HG03196 (cell line): ENCODE data around the gene GTPBP1.

Experiments used
- ATAC-seq: cut with Tn5 transposase; IDR thresholded peaks from one replicate; pipeline ENCODE4 v1.9.1; 2021; ENCODE audit not compliant: unreplicated experiment

The GTPBP1 gene

DNA sequence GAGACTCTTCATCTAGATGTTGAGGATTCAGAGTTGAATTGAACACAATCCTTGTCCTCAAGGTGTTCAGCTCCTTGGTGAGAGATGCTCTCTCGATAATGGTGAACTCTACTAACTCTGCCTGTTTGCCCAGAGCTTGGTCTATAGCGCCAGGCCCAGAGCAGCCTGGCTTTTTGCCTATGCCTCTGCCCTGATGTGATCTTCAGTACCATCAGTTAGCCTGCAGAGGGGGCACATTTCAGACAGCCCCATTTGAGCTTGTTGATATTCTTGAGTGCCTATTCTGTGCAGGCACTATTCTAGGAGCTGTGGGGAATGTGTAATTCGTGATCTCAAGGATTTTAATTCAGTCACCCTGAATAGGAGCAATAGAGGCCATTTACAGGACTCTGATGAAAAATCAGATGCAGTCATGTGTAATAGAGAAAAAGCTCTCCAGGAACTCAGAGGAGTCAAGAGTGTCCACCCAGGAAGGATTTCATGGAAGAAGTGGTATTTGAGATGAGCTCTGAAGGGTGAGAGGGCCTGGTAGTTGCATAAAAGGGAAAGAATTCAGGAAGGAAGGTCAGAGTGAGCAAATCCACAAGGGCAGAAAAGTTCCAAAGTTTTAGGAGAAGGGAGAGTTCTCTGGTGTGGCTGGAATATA, 19.3 kb downstream of the GTPBP1 start:
- ATAC-seq, result no peak

DNA sequence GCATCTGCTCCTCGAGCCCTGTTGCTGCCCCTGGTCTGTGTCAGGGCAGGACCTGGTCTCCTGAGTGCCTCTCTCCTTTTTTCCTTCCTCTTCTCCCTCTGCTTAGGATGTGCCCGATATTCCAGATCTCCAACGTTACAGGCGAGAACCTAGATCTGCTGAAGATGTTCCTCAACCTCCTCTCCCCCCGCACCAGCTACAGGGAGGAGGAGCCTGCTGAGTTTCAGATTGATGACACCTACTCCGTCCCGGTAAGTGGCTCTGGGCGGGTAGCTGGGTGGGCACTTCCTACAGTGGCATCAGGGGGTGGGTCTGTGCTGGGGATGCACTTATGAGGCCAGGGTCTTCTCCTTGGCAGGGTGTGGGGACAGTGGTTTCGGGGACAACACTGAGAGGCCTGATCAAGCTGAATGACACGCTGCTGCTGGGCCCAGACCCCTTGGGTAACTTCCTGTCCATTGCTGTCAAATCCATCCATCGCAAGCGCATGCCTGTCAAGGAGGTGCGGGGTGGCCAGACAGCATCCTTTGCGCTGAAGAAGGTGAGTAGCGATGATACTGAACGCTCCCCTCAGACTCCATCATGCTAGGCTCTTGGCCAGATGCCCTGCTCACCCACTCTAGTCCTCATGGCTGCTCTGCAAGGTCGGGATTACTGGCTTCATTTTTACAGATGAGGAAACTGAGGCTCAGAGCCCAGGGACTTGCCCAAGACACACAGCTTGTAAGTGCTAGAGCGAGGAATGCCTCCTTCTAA, 20.3 kb downstream of the GTPBP1 start:
- no peak for ATAC-seq

DNA sequence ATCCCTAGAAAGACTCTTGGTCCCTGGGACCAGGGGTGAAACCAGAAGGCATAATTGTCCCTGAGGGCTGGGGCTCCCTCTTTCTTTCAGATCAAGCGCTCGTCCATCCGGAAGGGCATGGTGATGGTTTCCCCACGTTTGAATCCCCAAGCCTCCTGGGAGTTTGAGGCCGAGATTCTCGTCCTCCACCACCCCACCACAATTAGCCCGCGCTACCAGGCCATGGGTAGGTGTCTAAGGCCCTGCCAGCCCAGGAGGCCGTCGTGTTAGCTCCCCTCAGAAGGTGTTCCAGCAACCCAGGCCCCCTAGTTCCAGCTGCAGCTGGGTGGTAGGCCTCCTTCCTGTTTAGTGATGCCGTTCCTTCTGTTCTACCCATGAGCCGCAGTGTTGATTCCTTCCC, 21.4 kb downstream of the GTPBP1 start:
- ATAC-seq, result no peak

DNA sequence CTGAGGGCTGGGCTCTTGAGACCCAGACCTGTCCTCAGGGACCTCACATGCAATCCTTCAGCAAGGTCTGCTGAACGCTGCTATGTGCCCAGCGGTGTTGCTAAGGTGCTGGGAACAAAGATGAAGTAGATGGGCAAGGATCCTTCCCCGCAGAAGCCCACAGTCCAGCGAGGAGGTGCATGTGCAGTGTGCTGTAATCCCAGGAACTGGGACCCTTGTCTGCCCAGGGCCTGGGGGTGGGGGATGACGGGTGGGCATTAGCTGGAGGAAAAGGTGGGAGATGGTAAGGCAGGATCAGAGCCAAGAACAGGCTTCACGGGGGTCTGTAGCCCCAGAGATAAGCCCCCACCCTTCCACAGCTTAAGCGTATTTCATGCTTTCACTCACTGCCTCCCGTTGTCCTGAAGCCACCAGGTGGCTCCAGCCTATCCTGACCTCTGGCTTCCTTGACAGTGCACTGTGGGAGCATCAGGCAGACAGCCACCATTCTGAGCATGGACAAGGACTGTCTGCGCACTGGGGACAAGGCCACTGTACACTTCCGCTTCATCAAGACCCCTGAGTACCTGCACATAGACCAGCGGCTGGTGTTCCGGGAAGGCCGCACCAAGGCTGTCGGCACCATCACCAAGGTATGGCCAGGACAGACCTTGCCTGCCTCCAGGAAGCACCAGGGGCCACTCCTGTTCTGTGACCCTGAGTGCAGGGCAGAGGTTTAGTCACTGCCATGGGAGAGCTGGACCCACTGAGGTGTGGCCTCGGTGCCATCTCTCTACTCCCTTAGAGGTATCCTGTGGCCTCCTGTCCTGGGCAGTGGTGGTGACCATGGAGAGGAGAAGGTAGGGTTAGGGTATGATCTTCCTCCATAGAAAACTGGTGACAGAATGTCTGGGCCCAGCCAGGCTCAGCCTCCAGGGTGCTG, 22.0 kb downstream of the GTPBP1 start:
- no peak for ATAC-seq

DNA sequence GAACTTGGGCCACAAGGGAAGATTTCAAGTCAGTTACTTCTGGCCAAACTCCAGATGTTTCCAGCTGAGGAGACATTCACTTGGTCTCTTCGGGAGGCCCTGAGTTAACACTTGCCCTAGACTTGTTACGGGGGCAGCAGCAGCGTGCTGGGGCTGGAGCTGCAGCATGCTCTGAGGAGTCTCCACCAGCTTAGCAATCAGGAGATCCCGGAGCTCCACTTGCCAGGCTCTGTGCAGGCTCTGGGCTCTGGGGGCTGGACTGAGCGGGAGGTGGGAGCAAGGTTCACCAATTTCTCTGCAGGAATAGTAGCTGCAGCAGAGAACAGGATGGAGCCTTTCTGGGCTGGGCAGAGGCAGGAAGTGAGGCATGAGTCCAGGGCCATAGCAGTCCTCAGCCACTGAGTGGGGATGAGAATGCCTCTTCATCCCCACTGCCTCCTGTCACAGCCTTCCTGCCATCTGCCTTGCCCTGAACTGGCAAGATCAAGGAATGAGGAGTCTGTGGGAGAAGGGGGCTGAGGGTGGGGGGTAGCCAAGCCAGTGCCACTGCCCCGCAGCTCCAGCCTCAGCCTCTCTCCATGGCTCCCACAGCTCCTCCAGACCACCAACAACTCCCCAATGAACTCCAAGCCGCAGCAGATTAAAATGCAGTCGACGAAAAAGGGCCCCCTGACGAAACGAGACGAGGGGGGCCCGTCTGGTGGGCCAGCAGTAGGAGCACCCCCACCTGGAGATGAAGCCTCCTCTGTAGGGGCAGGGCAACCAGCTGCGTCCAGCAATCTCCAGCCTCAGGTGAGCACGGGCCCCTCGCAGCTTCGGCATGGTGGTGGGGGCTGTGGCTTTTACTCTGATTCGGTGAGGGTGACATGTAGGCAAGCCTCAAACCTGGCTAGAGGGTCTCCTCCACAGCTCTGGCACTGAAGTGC, 23.4 kb downstream of the GTPBP1 start:
- no peak for ATAC-seq

DNA sequence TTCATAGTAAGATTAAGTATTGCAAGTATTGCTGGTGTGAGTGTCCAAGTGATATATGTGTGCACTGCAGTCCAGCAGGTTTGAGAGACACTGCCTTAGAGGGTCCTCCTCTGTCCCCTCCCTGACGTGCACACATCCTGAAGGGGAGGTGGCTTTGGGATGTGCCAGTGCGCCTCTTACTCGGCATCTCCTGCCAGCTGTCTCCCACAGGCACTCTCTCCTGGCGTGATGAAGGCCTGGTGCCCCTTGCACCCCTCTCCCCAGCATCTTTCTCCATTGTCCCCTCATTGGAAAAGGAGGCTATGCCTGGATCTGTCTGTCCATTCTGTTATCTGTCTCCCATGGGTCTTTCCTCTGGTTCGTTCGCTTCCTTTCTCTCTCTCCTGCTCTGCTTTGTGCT, 24.2 kb downstream of the GTPBP1 start:
- ATAC-seq, result no peak

DNA sequence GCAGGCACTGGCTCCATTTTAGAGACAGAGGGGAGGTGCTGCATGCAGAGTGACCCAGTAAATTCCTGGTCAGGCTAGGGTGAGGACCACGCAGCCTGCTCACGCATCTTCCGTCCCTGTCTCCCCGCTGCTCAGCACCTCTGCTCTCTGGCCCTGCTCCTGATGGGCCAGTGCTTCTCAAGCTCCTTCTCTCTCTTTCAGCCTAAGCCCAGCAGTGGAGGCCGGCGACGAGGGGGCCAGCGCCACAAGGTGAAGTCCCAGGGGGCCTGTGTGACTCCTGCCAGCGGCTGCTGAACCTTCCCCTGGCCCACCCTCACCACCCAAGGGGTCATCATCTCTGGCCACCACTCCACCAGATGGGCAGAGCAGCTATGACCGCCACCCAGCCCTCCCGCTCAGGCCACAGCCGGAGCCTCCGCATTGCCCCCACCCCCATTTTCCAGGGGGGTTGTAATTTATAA, 24.7 kb downstream of the GTPBP1 start:
- ATAC-seq, result no peak

DNA sequence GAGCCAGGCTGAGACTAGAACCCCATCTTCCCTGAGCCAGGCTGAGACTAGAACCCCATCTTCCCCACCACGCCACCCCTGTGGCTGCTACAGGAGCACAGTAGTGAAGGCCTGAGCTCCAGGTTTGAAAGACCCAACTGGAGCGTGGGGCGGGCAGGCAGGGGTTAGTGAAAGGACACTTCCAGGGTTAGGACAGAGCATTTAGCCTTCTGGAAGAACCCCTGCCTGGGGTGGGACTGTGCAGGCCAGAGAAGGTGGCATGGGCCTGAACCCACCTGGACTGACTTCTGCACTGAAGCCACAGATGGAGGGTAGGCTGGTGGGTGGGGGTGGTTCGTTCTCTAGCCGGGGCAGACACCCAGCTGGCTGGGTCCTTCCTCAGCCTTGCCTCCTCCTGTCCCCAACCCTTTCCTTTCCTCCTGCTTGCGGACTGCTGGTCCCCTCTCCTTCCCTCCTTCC, 26.0 kb downstream of the GTPBP1 start:
- no peak for ATAC-seq

DNA sequence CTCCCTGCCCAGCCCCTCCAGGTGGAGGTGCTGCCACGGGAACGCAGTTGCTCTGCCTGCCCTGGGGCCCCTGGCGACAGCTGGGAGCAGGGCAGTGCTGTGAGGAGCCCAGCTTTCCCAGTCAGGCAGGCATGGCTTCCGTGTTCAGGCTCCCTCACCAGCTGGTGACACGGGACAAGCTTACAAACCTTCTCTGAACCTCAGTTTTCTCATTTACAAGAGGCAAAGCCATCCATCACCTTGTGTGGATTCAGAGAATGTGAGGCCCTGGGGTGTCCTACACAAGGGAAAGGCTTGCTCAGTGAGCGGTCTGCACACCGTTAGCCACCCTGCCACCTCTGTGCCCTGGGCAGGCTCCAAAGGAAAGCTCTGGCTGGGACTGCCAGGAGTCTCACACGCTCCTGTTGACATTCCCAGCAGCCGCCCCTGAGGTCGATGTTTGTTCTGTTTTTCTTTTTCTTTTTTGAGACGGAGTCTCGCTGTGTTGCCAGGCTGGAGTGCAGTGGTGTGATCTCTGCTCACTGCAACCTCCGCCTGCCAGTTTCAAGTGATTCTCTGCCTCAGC, 26.6 kb downstream of the GTPBP1 start:
- ATAC-seq, result no peak

DNA sequence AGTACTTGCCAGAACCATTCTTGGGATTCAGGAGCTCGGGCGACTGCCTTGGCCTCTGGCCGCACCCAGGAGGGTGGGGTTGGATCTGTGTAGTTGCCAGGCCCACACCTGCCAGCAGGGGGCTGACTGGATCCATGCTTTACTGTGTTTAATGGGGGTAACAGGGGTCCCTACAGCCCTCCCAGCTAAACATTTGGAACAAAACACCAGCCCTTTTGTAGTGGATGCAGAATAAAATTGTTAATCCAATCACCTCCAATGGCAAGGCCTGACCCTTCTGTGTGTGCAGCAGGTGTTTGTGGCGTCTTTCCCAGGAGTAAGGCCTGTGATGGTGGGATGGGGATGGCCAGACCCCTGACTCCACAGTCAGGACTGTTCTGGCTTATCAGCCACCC, 27.6 kb downstream of the GTPBP1 start:
- no peak for ATAC-seq

DNA sequence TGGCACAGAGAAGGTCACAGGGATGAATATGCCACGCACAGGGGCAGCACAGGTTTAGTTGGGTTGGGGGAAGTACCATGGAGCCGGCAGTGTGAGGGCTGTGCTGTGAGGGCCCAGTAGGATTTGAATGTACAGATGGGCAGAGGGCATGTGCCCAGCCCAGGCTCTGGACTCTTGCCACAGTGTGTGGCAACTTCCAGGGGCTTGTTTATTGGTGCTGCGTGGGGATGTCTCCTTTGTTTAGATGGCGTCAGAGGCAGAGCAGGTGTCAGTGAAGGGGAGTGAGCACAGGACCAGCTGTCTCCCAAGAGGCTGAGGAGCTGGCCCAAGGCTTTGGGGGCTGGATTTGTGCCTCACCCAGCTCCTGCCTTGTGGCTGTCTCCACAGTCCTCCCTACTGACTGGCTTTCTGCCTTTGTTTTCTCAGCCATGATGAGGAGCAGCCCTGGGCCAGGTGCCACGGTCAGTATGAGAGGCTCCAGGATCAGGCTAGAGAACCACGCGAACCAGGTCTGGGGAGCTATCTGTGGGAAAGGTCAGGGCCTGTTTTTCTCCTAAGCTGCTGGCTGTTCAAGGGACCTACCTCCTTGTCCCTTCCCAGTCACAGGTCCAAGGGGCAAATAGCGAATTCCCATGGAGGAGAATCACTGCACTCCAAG, 28.1 kb downstream of the GTPBP1 start:
- no peak for ATAC-seq

DNA sequence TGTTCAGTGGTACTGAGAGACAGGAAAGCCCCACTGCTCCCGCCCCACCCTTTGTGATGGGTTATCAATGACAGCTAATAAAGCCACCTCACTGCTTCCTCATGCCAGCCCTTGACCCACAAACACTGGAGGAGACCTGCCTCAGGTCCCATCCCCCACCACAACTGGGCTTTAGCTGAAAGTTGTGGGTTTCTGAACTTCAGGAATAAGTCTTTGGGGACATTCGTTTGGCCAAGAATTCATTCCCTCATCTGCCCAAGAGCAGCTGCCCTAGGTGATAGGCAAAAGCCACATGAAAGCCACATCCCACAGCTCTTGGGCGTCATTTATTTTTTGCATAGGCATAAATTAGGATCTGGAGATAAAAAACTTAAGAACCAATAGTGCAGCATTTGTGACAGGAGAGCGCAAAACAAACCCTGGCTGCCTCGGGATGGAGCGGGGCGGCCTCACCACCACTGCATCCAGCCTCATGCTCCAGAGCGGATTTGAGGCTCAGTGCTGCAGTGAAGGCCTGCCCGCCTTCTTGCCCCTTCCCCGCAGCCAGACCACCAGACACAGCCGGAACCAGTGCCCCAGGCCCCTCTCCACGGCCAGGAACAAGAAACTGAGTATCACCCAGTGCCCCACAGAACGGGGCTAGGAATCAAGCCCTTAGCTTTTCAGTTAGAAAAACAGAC, 28.8 kb downstream of the GTPBP1 start:
- no peak for ATAC-seq

DNA sequence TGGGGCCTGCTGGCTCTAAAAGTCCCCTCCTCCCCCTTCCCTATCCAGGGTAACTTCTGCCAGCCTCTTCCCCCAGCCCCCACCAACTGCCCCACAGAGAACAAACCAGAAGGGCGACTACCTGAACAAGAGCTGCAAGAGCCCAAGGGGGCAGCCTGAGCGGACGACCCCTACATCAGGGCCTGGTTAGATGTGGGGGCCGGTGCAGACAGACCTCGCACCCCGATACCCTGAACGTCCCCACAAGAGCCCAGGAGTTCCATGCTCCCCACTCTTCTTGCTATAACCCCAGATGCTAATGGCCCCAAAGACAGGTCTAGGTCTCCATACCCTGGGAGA, 29.4 kb downstream of the GTPBP1 start:
- no peak for ATAC-seq

DNA sequence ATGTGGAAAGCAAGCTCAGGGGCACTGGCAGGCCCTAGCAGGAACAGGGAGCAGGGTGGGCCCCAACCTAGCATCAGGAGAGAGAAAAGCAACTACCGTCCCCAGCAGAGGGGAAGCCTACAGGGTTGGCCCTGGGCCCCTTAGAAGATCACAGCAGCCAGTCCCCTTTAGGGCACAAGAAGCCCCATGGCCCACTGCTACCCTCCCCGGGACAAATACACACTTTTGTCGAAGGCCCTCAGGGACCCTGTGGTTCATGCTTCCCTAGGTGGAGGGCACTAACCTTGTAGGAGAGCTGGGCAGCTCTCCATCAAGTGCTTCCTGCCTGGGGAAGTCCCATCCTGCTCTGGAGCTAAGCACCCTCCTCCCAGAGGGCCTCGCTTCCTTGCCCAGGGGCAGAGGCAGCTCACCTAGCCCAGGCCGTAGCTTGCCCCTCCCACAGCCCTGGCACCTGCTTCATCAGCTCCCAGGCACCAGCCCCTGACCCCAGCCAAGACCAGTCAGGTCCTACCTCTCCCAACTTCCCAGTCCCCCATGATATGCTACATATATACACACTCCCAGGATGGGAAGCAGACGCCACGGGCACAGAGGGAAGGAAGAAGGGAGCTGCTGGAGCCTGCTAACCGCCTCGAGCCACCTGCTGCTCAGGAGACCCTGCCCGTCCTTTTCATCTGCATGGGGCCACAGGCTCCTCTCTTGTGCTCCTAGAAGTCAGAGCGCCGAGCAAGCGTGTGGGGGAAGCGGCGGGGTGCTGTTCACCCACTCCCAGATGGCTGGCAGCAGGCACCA, 29.9 kb downstream of the GTPBP1 start:
- ATAC-seq, result no peak

DNA sequence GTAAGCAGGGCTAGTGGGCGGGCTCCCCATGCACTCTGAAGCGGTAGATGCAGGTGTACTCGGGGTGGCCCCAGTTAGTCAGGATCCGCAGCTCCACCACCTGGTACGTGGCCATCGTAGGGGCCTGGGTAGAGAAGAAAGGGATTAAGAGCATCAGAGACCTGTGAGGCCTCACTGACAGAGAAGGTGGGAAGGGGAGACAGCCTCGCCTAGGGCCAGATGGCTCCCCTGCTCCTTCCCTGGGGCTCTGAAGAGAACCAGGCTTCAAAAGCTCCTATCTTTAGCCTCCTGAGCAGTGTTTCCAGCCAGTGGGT, 30.5 kb downstream of the GTPBP1 start:
- no peak for ATAC-seq

DNA sequence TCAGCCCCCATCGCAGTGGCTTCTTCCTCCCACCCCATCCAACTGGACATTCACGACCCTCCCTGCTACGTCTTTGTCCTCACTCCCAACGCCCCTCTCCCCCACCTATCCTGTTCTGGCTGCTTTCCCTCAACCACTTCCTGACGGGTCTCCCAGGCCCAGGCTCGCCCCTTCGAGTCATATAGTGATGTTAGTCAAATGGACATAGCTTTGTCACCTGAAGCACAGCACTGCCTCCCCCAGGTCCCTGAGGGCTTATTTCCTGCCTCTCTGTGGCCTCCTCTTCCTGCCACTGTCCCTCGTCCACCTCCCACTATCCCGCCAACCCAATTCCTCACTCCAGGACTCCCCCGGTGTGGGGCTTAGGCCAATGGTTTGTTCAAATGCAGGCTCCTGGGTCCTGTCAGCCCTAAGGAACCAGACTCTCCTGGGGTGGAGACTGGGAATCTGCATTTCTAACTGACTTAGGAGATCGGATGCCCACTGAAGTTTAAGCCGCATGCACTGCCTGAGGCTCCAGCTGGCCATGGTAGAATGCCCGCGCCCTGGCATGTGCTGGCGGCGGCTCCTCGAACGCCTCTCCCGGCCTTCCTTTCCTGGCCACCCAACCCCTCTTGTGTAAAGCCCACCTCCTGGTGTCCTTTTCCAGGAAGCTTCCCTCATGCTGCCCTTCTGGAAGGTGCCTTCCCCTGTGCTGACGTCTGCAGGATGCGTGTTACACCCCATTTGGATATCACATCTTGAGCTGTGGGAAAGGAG, 31.7 kb downstream of the GTPBP1 start:
- ATAC-seq, result no peak

DNA sequence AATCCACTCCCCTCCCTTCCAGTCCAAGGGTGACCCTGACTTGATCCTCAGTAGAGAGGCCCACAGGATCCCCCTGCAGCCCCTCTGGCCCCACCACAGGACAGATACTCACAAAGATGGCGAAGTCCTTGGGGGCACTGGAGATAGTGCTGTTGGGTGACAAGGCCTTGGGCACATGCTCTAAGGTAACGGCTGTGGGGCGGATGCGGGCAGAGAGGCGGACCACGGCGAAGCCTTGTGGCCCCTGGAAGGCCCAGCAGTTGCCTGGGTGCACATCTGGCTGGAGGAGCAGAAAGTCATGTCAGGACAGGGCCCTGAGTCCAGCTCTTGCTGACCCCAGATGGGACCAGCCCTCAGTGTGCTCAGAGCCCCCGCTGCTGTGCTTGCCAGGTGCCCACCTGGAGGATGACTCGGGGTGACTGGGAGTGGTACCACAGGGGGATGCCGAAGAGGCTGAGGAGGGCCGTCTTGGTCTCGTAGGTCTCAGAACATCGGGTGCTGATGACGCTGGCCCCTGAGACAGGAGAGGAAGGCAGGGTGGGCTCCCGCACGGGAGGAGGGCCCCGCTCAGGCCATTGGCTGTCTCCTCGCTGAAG, 32.8 kb downstream of the GTPBP1 start:
- ATAC-seq, result no peak
